GM12801 (cell line): Measurements from ENCODE around the gene CGN.

ENCODE experiments used
- TF ChIP-seq, protein P1 (sequence below): IDR thresholded peaks from one replicate; pipeline ENCODE4 v1.5.1; 2011; ENCODE audit warnings: control low read depth; ENCODE audit not compliant: insufficient read length; ENCODE audit errors: extremely low read depth

The CGN gene

DNA sequence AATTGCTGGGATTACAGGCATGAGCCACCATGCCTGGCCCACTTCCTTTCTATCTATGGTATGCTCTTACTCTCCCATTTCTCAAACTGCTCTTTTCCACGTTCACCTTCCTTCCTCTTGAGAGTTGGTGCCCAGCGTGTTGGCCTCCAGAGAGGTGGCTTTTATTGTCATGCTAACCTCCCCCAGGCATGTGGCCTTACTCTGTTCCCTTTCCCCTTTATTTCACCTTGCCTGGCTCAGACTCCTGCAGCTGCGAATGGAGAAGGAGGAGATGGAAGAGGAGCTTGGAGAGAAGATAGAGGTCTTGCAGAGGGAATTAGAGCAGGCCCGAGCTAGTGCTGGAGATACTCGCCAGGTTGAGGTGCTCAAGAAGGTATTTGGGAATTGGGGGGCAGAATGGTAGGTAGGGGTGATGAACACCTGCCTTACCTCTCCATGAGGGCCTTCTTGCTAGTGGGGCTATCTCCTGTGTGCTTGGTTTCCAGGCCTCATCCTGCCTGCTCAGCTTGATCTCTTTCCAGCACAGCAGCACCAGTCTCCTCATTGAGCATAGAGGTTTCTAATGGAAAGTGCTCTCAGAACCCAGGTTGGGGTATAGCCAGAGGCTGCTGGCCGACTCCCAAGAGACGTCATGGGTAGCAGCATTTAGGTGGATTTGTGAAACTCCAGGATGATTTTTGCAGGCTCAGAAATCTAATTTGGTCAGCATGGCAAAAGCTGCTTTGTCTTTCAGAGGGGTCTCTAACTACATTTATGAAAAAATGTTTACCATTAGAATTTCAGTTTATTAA is 15.7 kb downstream of the CGN start:
- TF ChIP-seq, protein P1, sequence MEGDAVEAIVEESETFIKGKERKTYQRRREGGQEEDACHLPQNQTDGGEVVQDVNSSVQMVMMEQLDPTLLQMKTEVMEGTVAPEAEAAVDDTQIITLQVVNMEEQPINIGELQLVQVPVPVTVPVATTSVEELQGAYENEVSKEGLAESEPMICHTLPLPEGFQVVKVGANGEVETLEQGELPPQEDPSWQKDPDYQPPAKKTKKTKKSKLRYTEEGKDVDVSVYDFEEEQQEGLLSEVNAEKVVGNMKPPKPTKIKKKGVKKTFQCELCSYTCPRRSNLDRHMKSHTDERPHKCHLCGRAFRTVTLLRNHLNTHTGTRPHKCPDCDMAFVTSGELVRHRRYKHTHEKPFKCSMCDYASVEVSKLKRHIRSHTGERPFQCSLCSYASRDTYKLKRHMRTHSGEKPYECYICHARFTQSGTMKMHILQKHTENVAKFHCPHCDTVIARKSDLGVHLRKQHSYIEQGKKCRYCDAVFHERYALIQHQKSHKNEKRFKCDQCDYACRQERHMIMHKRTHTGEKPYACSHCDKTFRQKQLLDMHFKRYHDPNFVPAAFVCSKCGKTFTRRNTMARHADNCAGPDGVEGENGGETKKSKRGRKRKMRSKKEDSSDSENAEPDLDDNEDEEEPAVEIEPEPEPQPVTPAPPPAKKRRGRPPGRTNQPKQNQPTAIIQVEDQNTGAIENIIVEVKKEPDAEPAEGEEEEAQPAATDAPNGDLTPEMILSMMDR: no peak

DNA sequence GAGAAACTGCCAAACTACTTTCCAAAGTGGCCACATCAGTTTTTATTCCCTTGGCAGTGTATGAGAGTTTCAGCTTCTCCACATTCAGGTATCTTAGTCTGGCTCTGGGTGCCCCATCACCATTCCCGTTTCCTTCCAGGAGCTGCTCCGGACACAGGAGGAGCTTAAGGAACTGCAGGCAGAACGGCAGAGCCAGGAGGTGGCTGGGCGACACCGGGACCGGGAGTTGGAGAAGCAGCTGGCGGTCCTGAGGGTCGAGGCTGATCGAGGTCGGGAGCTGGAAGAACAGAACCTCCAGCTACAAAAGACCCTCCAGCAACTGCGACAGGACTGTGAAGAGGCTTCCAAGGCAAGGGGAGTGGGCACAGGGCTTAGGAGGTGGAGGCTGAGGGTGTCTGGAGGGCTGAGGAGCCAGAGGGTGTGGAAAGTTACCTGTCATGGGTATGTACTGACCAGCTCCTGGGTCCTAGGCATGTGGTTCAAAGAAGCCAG is 18.1 kb downstream of the CGN start:
- TF ChIP-seq, protein P1: no peak

DNA sequence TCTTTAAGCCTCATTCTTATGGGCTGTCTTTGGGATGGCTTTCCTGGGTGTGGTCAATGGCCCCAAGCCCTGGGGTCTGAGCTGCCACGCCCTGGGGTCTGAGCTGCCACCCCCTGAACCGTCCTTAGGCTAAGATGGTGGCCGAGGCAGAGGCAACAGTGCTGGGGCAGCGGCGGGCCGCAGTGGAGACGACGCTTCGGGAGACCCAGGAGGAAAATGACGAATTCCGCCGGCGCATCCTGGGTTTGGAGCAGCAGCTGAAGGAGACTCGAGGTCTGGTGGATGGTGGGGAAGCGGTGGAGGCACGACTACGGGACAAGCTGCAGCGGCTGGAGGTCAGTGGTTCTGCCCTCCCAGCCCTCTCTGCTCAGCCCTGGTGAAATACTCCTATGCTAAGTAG is 18.6 kb downstream of the CGN start:
- TF ChIP-seq, protein P1: no peak

DNA sequence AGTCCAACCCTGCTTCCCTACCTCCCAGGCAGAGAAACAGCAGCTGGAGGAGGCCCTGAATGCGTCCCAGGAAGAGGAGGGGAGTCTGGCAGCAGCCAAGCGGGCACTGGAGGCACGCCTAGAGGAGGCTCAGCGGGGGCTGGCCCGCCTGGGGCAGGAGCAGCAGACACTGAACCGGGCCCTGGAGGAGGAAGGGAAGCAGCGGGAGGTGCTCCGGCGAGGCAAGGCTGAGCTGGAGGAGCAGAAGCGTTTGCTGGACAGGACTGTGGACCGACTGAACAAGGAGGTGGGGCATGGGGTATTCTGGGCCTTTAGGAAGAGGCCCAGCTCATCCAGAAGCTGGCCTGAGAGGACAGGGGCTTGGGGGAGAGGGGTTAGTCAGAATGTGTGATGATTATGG is 19.3 kb downstream of the CGN start:
- TF ChIP-seq, protein P1: no peak

DNA sequence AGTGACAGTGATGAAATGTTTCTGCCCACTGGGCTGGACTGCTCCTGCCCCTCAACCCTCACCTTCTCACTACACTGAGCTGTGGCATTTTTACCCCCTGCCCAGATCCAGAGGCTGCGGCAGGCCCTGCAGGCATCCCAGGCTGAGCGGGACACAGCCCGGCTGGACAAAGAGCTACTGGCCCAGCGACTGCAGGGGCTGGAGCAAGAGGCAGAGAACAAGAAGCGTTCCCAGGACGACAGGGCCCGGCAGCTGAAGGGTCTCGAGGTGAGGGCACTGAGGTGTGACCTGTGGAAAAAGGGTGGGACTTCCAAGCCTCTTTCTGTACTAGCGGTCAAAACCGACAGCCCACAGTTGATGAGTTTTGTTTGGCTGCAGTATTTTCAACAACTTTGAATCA is 22.7 kb downstream of the CGN start:
- TF ChIP-seq, protein P1: no peak

DNA sequence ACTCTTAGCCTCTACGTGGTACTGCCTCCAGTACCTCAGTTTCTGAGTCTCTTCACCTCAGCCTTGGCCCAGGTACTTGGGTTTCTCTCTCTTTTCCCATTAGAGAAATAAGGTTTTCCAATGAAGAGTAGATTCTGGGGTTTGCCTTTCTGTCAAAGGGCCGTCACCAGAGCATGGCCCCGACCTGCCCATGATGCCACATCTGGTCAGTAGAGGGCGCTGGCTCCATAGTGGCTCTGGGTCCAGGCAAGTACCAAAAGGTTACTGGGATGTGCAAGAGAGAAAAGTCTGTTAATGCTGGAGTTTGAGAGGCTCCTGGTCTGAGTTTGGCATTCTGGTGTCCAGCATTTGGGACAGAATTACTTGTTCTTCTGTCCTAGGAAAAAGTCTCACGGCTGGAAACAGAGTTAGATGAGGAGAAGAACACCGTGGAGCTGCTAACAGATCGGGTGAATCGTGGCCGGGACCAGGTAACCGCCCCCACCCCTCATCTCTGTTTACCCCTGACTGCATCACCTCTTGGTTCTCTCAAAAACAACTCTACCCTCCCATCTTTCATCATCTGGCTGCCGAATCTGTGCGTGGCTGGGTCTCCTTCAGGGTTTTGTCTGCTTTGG is 23.6 kb downstream of the CGN start:
- TF ChIP-seq, protein P1: no peak

DNA sequence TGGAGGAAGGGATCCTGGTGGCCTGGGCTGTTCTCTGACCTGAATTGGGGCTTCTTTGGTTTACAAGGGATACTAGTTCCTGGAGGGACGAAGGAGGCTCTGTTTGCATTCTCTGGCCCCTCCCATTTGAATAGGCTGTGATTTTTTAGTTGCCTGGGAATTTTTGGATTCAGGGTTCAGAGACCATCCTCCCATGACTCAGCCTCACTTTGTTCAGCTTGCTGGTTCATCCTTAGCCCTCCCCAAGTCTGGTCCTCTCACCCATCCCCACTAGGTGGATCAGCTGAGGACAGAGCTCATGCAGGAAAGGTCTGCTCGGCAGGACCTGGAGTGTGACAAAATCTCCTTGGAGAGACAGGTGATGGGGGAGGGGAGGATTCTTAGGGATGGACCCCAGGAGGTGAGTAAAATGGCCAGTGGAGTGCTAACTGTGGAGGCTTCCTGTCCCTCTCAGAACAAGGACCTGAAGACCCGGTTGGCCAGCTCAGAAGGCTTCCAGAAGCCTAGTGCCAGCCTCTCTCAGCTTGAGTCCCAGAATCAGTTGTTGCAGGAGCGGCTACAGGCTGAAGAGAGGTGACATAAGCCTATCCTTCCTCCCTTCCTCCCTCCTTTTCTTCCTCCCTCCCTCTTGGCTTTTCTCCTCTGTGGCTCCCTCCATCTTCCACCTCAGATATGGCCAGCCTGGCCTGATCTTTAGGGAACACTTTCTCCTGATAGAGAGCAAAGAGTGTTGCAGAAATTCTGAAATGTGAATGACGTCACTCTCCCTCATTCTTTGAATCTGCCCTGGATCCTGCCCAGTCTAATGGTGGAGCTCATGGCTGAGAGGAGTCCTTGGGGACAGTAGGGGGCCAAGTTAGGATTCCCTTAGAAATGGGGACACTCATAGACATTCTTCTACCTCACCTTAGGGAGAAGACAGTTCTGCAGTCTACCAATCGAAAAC is 24.4 kb downstream of the CGN start:
- TF ChIP-seq, protein P1: no peak
